Embryonic facial prominence (tissue), 1 donor: ENCODE data around the gene TMEM168.
"Not testable (repeated sequence)": the region's sequence is repeated elsewhere in the genome, so short reads cannot be mapped to it uniquely, and the experiment has no call there.

Experiments used
- DNase-seq: peaks from one replicate; pipeline ENCODE4 v3.0.0-alpha.2; 2016; ENCODE audit errors: extremely low spot score

TMEM168 gene

GRCh38 chr7:112779667-112780066 lies 10.5 kb downstream of the TMEM168 start:
- DNase-seq, result no peak

- no peak for DNase-seq
These were observed 12.8 kb downstream of the TMEM168 start for GRCh38 chr7:112777406-112777805.

- DNase-seq, result no peak
These were observed 19.0 kb downstream of the TMEM168 start for GRCh38 chr7:112771166-112771565.

- peak; percentile 40 for DNase-seq
These were observed 20.1 kb downstream of the TMEM168 start for GRCh38 chr7:112770051-112770450.

GRCh38 chr7:112765105-112765504 lies 25.1 kb downstream of the TMEM168 start:
- DNase-seq, result no peak

- no peak for DNase-seq
These were observed 26.2 kb downstream of the TMEM168 start for GRCh38 chr7:112763996-112764395.

GRCh38 chr7:112763298-112763697 lies 26.9 kb downstream of the TMEM168 start:
- DNase-seq, result no peak

GRCh38 chr7:112759905-112760304 lies 30.3 kb downstream of the TMEM168 start:
- no peak for DNase-seq

- no peak for DNase-seq
These were observed 32.9 kb downstream of the TMEM168 start for GRCh38 chr7:112757337-112757736.

- DNase-seq, result no peak
These were observed 36.9 kb downstream of the TMEM168 start for GRCh38 chr7:112753298-112753697.

- DNase-seq, result no peak
These were observed 37.6 kb downstream of the TMEM168 start for GRCh38 chr7:112752576-112752975.

- no peak for DNase-seq
These were observed 40.4 kb downstream of the TMEM168 start for GRCh38 chr7:112749775-112750174.

- no peak for DNase-seq
These were observed 41.8 kb downstream of the TMEM168 start for GRCh38 chr7:112748381-112748780.

- no peak for DNase-seq
These were observed 44.6 kb downstream of the TMEM168 start for GRCh38 chr7:112745635-112746034.

GRCh38 chr7:112744818-112745217 lies 45.4 kb downstream of the TMEM168 start:
- no peak for DNase-seq

- no peak for DNase-seq
These were observed 46.4 kb downstream of the TMEM168 start for GRCh38 chr7:112743811-112744210.

GRCh38 chr7:112740667-112741066 lies 49.5 kb downstream of the TMEM168 start:
- no peak for DNase-seq

GRCh38 chr7:112739436-112740180 lies 50.6 kb downstream of the TMEM168 start:
- DNase-seq, result no peak

GRCh38 chr7:112735261-112735660 lies 54.9 kb downstream of the TMEM168 start:
- no peak for DNase-seq

GRCh38 chr7:112731324-112731723 lies 58.9 kb downstream of the TMEM168 start:
- DNase-seq, result not testable (repeated sequence)

GRCh38 chr7:112726076-112726475 lies 64.1 kb downstream of the TMEM168 start:
- DNase-seq, result no peak

GRCh38 chr7:112723416-112723815 lies 66.8 kb downstream of the TMEM168 start:
- DNase-seq, result no peak

- DNase-seq, result no peak
These were observed 68.8 kb downstream of the TMEM168 start for GRCh38 chr7:112721366-112721765.

GRCh38 chr7:112715525-112715924 lies 74.7 kb downstream of the TMEM168 start:
- DNase-seq, result no peak
